Common myeloid progenitor, CD34-positive (primary cell): Measurements from ENCODE around the gene SDHC.
"Not testable (repeated sequence)": the region's sequence is repeated elsewhere in the genome, so short reads cannot be mapped to it uniquely, and the experiment has no call there.

Experiments
- CTCF ChIA-PET: fragments of 350-600 bp; sonication (Branson Sonifier 250); formaldehyde crosslinking; loops from one replicate; lab custom pipeline; 2021; ENCODE audit warnings: antibody characterized with exemption; lab: Charles Lee
- POLR2A ChIA-PET: fragments of 350-600 bp; sonication (Branson Sonifier 250); formaldehyde crosslinking; loops from one replicate; lab custom pipeline; 2021; ENCODE audit warnings: antibody characterized with exemption; lab: Charles Lee
- DNase-seq, 3 donors: peaks; one replicate each; pipeline versions ENCODE4 v3.0.0 to v3.0.0-alpha.2; 2013
- H3K27ac ChIP-seq, 2 experiments: 1 replicate in 1 of 2; 2 replicates in 1 of 2; pipeline ENCODE4 v1.7.0; 2013; ENCODE audit warnings: inconsistent platforms in 2 of 2, low read length in 2 of 2, mild to moderate bottlenecking in 2 of 2, low read depth in 1 of 2, moderate library complexity in 1 of 2; ENCODE audit not compliant: severe bottlenecking in 2 of 2, insufficient read depth in 1 of 2, poor library complexity in 1 of 2
- H3K27me3 ChIP-seq, 5 experiments: replicated peaks in 2 of 5; 1 replicate in 3 of 5; 2 replicates in 2 of 5; pipeline versions ENCODE4 v1.6.1 to v1.7.0; 2013; ENCODE audit warnings: low read length in 4 of 5, mild to moderate bottlenecking in 2 of 5, moderate library complexity in 2 of 5, inconsistent platforms in 1 of 5; ENCODE audit not compliant: insufficient read depth in 5 of 5, control insufficient read depth in 4 of 5
- H3K36me3 ChIP-seq, 4 experiments: 1 replicate in 2 of 4; 2 replicates in 2 of 4; pipeline versions ENCODE4 v1.6.1 to v1.7.0; 2013; ENCODE audit warnings: low read length in 3 of 4, control low read depth in 1 of 4, mild to moderate bottlenecking in 1 of 4; ENCODE audit not compliant: control insufficient read depth in 4 of 4, insufficient read depth in 4 of 4
- H3K4me1 ChIP-seq, 4 experiments: 1 replicate in 3 of 4; 2 replicates in 1 of 4; pipeline versions ENCODE4 v1.6.1 to v1.7.1; 2013; ENCODE audit warnings: low read length in 3 of 4, mild to moderate bottlenecking in 3 of 4, control low read depth in 1 of 4, inconsistent platforms in 1 of 4, moderate library complexity in 1 of 4; ENCODE audit not compliant: control insufficient read depth in 4 of 4, insufficient read depth in 4 of 4; ENCODE audit errors: control extremely low read depth in 1 of 4
- H3K4me3 ChIP-seq, 7 experiments: 1 replicate in 4 of 7; 2 replicates in 3 of 7; pipeline versions ENCODE4 v1.5.1 to v1.7.0; 2013; ENCODE audit warnings: mild to moderate bottlenecking in 7 of 7, low read length in 6 of 7, moderate library complexity in 6 of 7, inconsistent platforms in 2 of 7, low read depth in 2 of 7, control low read depth in 1 of 7; ENCODE audit not compliant: insufficient read depth in 4 of 7, control insufficient read depth in 1 of 7; ENCODE audit errors: extremely low read depth in 1 of 7
- H3K9me3 ChIP-seq, 5 experiments: 1 replicate in 4 of 5; 2 replicates in 1 of 5; pipeline versions ENCODE4 v1.6.1 to v1.7.1; 2013; ENCODE audit warnings: low read length in 4 of 5, mild to moderate bottlenecking in 2 of 5, inconsistent platforms in 1 of 5, low read depth in 1 of 5, moderate library complexity in 1 of 5; ENCODE audit not compliant: control insufficient read depth in 4 of 5, insufficient read depth in 2 of 5; ENCODE audit errors: control extremely low read depth in 1 of 5
- WGBS: methylation state at CpG from one replicate; pipeline ENCODE4 v1.1.5; 2013; ENCODE audit not compliant: insufficient coverage; 5-methylcytosine and 5-hydroxymethylcytosine counted together

Gene SDHC

DNA sequence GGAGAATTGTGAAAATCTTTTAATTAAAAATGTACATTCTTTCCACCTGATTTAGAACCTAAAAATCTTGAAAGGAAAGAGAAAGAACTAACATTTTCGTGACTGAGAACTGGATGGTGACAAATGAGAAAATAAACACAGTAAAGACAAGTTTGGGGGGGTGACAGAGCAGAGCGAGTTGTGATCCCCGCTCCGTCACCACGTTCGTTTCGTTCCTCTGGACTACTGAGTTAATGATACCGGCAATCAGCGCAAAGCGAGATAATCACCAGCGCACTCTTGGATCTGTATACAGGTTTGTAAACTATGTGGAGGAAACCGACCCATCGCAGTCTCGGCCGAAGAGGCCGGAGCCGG is 84.7 kb downstream of the SDHC start:
- POLR2A ChIA-PET, result no interaction called here
- H3K27ac ChIP-seq, result peak overlapping the region; percentile 98 to 99
- WGBS, result 20% methylated on average over 17 of the region's 17 CpGs
- peaks cover 0 to 3% (median 0%) of the 10 kb centered on the region in 5 experiments for H3K27me3 ChIP-seq
- DNase-seq, result peak in 1 of 3 donors; percentile 72
- H3K36me3 ChIP-seq, result no peaks in the 10 kb centered on the region
- peaks cover 3 to 15% (median 9%) of the 10 kb centered on the region in 4 experiments for H3K4me1 ChIP-seq
- H3K4me3 ChIP-seq, result peak overlapping the region; percentile 76 to 100 (median 89)
- peaks cover 0 to 1% (median 0%) of the 10 kb centered on the region in 5 experiments for H3K9me3 ChIP-seq
- CTCF ChIA-PET, result no interaction called here

- peak; percentile 90 to 94 (median 93) for DNase-seq
- CTCF ChIA-PET, result interaction anchor here (0.6 to 1.7 kb wide), 4 partner anchors 11 to 169 kb away, joined by 3 to 14 read pairs (median 4); no protein-coding TSS in a partner anchor
- H3K4me3 ChIP-seq, result peak overlapping the region; percentile 76 to 100 (median 89)
- WGBS, result 0% methylated on average over 53 of the region's 53 CpGs
- peaks cover 3 to 15% (median 9%) of the 10 kb centered on the region in 4 experiments for H3K4me1 ChIP-seq
- H3K27me3 ChIP-seq, result peaks cover 0 to 6% (median 0%) of the 10 kb centered on the region in 5 experiments
- H3K9me3 ChIP-seq, result peaks cover 0 to 6% (median 1%) of the 10 kb centered on the region in 5 experiments
- H3K27ac ChIP-seq, result peak overlapping the region; percentile 98 to 99
- H3K36me3 ChIP-seq, result no peaks in the 10 kb centered on the region
- POLR2A ChIA-PET, result no interaction called here
Observed at GRCh38 chr1:161399257-161399998, 85.2 kb downstream of the SDHC start.

- no peak overlapping the region for H3K4me3 ChIP-seq
- H3K36me3 ChIP-seq, result no peaks in the 10 kb centered on the region
- no peak overlapping the region for H3K27ac ChIP-seq
- WGBS, result 94% methylated on average over 2 of the region's 3 CpGs
- ChIA-PET POLR2A (interaction anchor here (0.6 kb wide), 1 partner anchor 120 kb away, joined by 3 read pairs; no protein-coding TSS in a partner anchor), CTCF (no interaction called here)
- peaks cover 0 to 8% (median 0%) of the 10 kb centered on the region in 5 experiments for H3K27me3 ChIP-seq
- H3K4me1 ChIP-seq, result peaks cover 3 to 15% (median 9%) of the 10 kb centered on the region in 4 experiments
- H3K9me3 ChIP-seq, result peaks cover 0 to 7% (median 1%) of the 10 kb centered on the region in 5 experiments
- no peak for DNase-seq
Observed at GRCh38 chr1:161402446-161402845, 88.3 kb downstream of the SDHC start.

GRCh38 chr1:161404051-161404597 is 89.9 kb downstream of the SDHC start:
- WGBS, result 60% methylated on average over 9 of the region's 11 CpGs
- ChIA-PET CTCF (interaction anchor here (1.7 kb wide), 1 partner anchor 36 kb away, joined by 4 read pairs; no protein-coding TSS in a partner anchor), POLR2A (no interaction called here)
- peaks cover 0 to 9% (median 4%) of the 10 kb centered on the region in 4 experiments for H3K4me1 ChIP-seq
- H3K36me3 ChIP-seq, result no peaks in the 10 kb centered on the region
- H3K27ac ChIP-seq, result no peak overlapping the region
- no peak overlapping the region for H3K4me3 ChIP-seq
- H3K27me3 ChIP-seq, result peaks cover 0 to 8% (median 0%) of the 10 kb centered on the region in 5 experiments
- H3K9me3 ChIP-seq, result peaks cover 0 to 7% (median 1%) of the 10 kb centered on the region in 5 experiments
- DNase-seq, result no peak

GRCh38 chr1:161406551-161406950 is 92.4 kb downstream of the SDHC start:
- H3K27me3 ChIP-seq, H3K36me3 ChIP-seq, CTCF ChIA-PET, POLR2A ChIA-PET, H3K9me3 ChIP-seq, H3K4me1 ChIP-seq, H3K4me3 ChIP-seq, DNase-seq, H3K27ac ChIP-seq: not testable (repeated sequence)
- WGBS, result 100% methylated on average over 11 of the region's 17 CpGs

- 89% methylated on average over 6 of the region's 6 CpGs for WGBS
- CTCF ChIA-PET, result interaction anchor here (1.0 kb wide), 1 partner anchor 13 kb away, joined by 3 read pairs; no protein-coding TSS in a partner anchor
Observed at GRCh38 chr1:161407451-161407985, 93.3 kb downstream of the SDHC start.

More at GRCh38 chr1:161407451-161407985, 93.3 kb downstream of the SDHC start:
- no peaks in the 10 kb centered on the region for H3K4me1 ChIP-seq
- no peak overlapping the region for H3K27ac ChIP-seq
- no peak for DNase-seq
- H3K4me3 ChIP-seq, result no peak overlapping the region
- H3K36me3 ChIP-seq, result no peaks in the 10 kb centered on the region
- H3K27me3 ChIP-seq, result peaks cover 0 to 8% (median 0%) of the 10 kb centered on the region in 5 experiments
- peaks cover 0 to 7% (median 1%) of the 10 kb centered on the region in 5 experiments for H3K9me3 ChIP-seq
- POLR2A ChIA-PET, result no interaction called here
